Astrocyte of the cerebellum (primary cell): ENCODE results near the gene NEUROG1.

Experiments used
- DNase-seq: peaks from one replicate; pipeline ENCODE4 v3.0.0-alpha.2; 2011; ENCODE audit warnings: low read depth
- H3K4me3 ChIP-seq: 2 replicates; pipeline ENCODE4 v1.5.1; 2011; ENCODE audit warnings: mild to moderate bottlenecking, low read depth, low read length, moderate library complexity
- CTCF ChIP-seq: IDR thresholded peaks from 2 replicates; pipeline ENCODE4 v1.5.1; 2012; ENCODE audit warnings: low read length, low read depth, moderate library complexity, mild to moderate bottlenecking; ENCODE audit errors: missing control alignments
- in situ Hi-C: cut with HindIII; loops from 2 replicates; pipeline ENCODE4 v1.10.0; 2017; ENCODE audit warnings: low sequenced_read_pairs

Gene NEUROG1

GRCh38 chr5:135514116-135514515 is 21.6 kb downstream of the NEUROG1 start:
- no peak for TF ChIP-seq CTCF

DNA sequence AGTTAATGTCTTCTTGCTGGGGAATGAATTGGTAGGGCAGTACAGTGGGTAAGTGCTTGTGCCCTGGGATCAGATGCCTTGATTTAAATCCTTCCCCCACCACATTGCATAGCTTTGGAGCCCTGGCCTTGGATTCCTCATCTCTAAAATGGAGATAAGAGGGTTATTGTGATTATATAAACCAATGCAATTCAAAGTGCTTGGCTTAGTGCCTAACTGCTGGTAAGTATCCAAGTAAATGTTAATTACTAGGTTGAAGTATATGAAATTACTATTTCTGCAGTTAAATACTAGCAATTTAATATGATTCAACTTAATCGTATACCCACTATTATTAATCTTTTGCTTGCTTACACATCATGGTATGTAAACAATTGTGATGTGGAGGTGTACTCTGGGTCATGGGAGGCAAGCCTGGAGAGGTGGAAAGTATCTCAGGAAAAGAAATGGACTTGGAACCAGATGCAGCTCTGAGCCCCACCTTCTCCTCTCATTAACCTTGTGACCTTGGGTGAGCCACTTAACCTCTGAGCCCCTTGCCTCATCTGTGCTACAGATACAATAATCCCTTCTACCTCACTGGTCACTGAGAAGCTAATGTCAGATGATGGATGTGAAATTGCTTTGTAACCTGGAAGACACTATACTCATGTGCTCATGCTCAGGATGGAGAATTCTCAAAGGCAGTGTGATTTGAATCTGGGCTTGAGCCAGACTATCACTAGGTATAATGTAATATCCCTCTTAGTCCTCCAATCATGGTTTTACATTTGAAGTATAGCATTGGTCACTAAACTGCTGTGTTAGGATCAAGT is 23.8 kb downstream of the NEUROG1 start:
- DNase-seq = no peak
- TF ChIP-seq CTCF = no peak
- in situ Hi-C loops = no loop called here
- no peak overlapping the region for H3K4me3 ChIP-seq

More at GRCh38 chr5:135514116-135514515, 21.6 kb downstream of the NEUROG1 start:
- no peak for DNase-seq
- no peak overlapping the region for H3K4me3 ChIP-seq
- in situ Hi-C loops = no loop called here

DNA sequence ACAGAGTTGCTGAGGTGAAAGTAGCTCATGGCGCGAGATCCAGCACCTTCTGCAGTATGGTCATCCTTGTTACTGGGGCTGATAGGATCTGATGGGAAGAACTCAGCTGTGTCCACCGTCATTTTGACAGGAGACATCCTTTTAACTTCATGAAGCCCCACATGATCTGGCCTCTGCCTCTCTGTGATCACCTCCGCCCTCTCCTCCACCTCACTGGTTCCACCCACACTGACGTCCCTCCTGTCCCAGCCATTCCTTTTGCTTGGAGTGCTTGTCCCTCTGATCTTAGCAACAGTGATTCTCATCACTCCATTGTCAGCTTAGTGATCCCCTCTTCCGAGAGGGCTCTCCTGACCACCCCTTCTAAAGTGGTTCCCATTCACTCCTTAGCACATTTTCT is 25.8 kb downstream of the NEUROG1 start:
- H3K4me3 ChIP-seq = no peak overlapping the region
- in situ Hi-C loops = no loop called here
- no peak for TF ChIP-seq CTCF
- DNase-seq = no peak

GRCh38 chr5:135508496-135509005 is 27.2 kb downstream of the NEUROG1 start:
- no peak for DNase-seq
- TF ChIP-seq CTCF = no peak
- H3K4me3 ChIP-seq = no peak overlapping the region
- in situ Hi-C loops = no loop called here

DNA sequence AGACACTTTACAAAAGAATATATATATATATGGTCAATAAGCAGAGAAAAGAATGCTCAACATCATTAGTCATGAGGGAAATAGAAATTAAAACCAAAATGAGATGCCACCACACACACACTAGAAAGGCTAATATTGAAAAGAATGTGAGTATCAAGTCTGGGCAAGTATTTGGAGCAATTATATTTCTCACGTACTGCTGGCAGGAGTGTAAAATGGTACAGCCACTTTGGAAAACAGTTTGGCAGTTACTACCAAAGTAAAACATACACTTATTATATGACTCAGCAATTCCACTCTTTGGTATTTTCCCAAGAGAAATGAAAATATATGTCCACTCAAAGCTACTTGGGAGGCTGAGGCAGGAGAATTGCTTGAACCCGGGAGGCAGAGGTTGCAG is 29.8 kb downstream of the NEUROG1 start:
- in situ Hi-C loops = no loop called here
- DNase-seq = no peak
- H3K4me3 ChIP-seq = no peak overlapping the region
- no peak for TF ChIP-seq CTCF

DNA sequence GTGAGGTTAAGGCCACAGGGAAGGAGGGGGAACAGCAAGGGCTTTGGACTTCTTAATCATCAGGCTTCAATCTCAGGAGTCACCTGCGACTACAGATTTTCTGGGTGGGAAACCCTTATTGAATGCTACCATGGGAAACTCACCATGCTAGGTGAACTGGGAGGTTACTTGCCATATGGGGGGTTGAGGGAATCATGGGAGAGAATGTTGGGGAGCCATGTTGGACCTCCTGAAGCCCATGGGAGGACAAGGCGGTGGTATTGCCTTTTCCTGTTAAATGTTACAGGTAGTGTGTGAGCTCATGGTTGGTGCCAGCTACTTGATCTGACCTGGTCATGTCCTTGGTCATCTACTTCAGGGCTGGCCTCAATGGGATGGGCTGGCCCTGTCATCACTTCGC is 31.4 kb downstream of the NEUROG1 start:
- in situ Hi-C loops = no loop called here
- no peak for DNase-seq
- no peak for TF ChIP-seq CTCF
- H3K4me3 ChIP-seq = no peak overlapping the region
